Measurements from ENCODE around the gene GGT1.
"Not testable (repeated sequence)": the region's sequence is repeated elsewhere in the genome, so short reads cannot be mapped to it uniquely, and the experiment has no call there.

The GGT1 gene

DNA sequence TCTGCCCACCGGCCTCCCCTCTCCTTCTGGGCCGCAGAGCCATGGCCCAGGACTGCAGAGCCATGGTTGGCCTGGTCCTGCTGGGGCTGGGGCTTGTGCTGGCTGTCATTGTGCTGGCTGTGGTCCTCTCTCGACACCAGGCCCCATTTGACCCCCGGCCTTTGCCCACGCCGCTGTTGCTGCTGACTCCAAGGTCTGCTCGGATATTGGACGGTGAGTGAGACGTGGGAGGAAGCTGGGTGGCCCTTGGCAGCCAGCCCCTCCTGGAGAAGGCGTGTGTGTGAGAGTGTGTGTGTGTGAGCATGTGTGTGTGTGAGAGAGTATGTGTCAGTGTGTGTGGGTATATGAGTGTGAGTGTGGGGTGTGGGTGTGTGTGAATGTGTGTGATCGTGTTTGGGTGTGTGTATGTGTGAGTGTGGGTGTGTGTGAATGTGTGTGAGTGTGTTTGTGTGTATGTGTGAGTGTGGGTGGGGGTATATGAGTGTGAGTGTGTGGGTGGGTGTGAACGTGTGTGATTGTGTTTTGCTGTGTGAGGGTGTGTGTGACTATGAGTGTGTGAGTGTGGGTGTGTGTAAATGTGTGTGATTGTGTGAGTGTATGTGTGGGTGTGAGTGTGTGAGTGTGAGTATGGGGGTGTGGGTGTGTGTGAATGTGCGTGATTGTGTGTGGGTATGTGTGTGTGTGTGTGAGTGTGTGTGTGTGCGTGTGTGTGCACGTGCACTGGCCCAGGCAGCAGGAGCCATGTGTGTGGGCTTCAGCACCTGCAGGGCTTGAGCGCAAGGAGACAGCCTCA, 30.4 kb downstream of the GGT1 start:
- not testable (repeated sequence) for DNase-seq (ENCODE audit: low spot score)

DNA sequence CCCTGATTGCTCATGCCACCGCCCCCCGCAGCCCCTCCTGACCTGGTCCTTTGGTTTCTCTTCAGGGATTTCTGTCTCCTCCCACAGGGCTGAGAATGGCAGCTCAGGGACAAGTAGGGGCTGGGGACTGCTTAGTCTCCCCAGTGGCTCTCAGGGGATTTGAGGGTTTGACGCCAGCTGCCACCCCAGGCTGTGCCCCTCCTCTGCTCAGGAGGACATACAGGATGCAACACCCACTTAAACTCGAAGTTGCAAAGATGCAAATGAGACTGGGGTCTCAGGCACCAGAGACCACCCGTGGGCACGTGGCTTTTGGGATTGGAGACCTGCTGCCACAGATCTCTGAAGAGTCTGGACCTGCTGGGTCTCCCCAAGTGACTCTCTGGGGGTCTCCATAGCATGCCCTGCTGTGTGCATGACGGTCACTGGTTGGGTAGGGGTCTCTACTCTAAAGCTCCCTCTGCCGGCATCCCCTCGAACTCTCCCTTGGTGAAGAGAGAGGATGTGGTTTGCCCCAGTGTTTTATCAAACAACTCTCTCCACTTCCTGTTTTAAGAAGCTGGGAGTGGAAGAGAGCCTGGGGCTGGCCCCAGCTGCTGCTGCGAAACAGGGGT, 31.9 kb downstream of the GGT1 start:
- peak; percentile 40 for DNase-seq (ENCODE audit: low spot score)

DNA sequence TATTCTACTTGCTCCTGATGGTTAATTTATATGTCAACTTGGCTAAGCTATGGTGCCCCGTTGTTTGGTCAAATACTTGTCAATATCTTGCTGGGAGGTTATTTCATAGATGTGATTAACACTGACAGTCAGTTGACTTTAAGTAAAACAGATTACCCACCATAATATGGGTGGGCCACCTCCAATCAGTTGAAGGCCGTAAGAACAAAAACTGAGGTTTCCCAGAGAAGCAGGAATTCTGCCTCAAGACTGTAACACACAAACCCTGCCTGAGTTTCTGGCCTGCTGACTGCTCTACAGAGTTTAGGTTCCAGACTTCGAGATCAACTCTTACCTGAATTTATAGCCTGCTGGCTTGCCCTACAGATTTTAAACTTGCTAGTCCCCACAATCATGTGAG, 33.5 kb downstream of the GGT1 start:
- not testable (repeated sequence) for DNase-seq (ENCODE audit: low spot score)

DNA sequence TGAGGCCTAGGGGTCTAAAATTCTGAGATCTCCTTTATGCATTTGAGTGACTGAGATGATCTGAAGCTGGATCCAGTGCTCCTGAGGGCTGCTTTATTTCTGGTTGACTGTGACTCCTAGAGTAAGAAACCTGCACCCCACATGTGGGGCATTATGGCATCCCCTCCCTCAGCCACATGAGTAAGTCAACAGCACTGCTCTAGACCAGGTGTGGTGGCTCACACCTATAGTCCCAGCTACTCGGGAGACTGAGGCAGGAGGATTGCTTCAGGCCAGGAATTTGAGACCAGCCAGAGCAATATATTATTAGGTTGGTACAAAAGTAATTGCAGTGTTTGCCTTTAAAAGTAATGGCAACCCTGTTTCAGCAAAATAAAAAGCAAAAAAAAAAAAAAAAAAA, 39.3 kb downstream of the GGT1 start:
- DNase-seq (ENCODE audit: low spot score) = not testable (repeated sequence)

DNA sequence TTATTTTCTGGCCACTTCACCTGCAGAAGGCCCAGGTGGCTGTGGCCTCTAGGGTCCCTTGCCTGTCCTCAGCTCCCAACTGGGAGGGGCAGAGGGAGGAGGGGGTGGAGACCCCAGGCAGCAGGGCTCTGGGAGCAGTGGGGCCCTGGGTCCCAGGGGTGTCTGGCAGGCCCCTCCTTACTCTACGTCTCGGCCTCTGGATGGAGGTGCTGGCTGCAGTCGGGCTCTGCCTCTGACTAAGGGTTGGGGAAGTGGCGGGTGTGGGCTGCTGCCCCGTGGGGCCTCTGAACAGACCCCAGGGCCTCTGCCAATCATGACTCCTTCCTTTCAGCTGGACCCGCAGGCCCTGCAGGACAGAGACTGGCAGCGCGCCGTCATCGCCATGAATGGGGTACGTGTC, 41.4 kb downstream of the GGT1 start:
- DNase-seq (ENCODE audit: low spot score) = not testable (repeated sequence)

DNA sequence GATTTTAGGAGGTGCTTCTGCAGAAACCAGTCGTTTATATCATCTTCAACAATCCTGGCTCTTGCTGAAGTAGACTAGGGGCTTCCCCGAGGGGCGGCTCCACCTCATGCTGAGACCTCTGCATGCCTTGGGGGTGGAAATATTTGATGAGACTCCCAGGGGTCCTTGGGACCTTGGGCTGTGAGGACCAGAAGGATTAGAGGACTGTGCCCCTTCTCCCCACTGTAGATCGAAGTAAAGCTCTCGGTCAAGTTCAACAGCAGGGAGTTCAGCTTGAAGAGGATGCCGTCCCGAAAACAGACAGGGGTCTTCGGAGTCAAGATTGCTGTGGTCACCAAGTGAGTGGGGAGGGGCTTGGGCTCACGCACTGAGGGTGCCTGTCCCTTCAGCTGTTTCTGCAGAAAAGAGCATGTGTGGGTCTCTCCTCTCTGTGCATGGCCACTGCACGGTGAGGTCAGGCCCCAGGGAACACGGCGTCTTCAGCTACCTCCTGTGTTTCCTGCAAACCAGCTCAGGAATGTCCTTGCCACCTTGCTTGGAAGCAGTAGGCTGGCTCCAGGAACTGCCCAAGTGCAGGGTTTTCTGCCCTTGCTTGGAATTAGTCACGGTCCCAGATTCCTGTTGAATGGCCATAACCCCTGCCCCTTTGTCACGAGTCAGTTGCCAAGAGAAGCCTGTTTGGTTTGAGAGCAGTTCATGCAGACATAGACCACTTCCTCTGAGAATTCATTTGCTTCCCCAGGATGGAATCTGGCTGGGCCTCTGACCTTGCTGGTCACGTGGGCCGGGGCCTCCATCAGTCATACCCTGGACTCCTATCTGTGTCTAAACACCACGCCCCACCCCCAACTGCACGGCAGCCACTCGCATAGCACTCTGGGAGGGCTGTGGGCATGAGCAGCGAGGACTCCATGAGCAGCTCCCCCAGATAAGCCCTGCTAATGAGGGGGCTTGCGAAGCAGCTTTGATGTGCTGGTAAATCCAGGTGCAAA, 42.7 kb downstream of the GGT1 start:
- not testable (repeated sequence) for DNase-seq (ENCODE audit: low spot score)

DNA sequence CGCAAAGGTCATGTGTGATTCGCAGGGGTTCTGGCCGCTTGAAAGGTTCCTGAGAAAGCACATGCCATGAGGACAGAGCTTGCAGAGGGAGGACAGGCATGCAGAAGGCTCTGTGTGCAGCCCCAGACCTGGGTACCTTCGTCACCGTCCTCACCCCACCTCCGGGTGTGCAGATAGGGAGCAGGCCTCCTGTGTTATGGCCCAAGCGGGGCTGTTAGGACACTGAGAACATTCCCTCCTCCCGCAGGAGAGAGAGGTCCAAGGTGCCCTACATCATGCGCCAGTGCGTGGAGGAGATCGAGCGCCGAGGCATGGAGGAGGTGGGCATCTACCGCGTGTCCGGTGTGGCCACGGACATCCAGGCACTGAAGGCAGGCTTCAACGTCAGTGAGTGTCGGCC, 43.8 kb downstream of the GGT1 start:
- not testable (repeated sequence) for DNase-seq (ENCODE audit: low spot score)

DNA sequence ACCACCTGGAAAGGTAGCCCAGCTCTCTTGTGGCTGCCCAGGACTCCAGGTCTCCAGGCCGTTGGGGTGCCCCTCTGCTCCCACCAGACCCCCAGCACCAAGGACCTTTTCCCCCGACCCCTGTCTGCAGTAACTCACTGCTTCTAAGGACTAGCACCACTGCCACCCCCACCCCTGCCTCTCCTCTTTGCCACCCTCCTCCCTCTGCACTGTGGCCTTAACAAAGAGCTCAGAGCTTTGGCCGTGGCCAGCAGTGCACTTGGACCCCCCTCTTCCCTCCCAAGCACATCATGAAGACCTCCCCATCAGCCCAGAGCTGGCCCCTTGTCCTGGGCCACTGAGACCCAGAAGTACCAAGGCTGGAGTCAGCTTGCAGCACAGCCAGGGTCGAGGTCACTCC, 46.4 kb downstream of the GGT1 start:
- not testable (repeated sequence) for DNase-seq (ENCODE audit: low spot score)

DNA sequence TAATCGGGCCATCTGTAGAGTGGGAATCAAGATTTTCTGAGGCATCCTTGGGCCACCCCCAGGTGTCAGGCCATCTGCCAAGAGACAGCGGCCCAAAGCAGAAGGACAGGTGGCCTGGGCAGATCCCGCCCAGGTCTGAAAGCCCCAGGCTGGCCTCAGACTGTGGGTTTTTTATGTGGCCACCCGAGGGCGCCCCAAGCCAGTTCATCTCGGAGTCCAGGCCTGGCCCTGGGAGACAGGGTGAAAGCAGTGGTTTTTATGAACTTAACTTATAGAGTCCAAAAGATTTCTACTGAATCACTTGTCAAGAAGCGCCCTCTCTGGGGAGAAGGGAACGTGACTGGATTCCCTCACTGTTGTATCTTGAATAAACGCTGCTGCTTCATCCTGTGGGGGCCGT, 47.9 kb downstream of the GGT1 start:
- DNase-seq (ENCODE audit: low spot score) = not testable (repeated sequence)

DNA sequence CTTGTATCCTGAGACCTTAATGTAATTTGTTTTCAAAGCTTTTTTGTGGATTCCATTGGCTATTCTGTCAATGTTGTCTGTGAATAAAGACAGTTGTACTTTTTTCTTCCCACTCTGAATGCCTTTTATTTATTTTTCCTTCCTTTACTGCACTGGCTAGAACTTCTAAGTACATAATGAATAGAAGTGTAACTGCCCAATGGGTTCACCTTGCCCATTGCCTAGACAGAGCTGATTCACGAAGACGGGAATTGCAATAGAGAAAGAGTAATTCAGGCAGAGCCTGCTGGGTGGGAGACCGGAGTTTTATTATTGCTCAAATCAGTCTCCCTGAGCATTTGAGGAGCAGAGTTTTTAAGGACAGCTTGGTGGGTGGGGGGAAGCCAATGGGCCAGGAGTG, 62.4 kb downstream of the GGT1 start:
- not testable (repeated sequence) for DNase-seq (ENCODE audit: low spot score)

DNA sequence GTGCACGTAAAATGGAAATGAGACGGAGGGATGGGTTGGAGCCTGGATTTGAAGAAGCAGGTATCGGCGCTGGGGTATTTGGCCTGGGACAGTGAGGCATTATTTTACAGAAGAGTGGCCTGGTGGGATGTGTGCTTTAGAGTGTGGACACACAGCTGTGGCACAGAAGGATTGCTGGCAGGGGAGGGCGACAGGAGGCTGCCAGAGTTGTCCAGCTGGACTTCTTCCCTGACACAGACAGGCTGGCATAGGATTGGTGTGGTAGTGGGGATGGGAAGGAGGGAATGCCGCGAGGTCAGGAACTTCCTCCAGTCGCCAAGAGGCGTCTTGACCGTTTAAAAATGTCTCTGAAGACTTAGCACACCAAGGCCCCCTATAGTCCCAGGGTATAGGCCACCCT, 64.9 kb downstream of the GGT1 start:
- DNase-seq (ENCODE audit: low spot score) = not testable (repeated sequence)

DNA sequence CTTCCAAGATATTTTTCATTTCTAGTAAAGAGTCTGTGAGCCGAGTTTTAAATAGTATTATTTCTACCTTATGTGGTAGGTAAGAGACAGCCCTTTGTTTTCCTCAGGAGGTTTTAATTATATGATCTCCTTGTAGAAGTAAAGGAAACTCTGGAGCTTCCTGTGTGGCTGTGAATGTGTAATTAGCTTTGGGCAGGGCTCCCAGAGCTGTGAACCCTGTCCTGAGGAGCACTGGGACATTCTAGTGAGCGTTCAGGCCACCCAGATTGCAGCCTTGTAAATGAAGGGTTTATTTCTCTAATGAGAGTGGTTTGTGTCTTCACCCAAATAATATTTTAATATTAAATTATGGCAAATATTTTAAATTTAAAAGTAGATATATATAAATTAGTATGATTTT, 69.5 kb downstream of the GGT1 start:
- DNase-seq (ENCODE audit: low spot score) = not testable (repeated sequence)
